Measurements from ENCODE around the gene PAK4. TPM values are rescaled to one million over a fixed set of nuclear protein-coding genes. Genes with fewer than 3 reads are reported as not detected.

PAK4 gene
- total RNA-seq (2022; extraction: Qiagen RNA extraction; ENCODE audit: low read depth): 59.1 to 132 TPM (median 113 TPM) in 5 replicates

DNA sequence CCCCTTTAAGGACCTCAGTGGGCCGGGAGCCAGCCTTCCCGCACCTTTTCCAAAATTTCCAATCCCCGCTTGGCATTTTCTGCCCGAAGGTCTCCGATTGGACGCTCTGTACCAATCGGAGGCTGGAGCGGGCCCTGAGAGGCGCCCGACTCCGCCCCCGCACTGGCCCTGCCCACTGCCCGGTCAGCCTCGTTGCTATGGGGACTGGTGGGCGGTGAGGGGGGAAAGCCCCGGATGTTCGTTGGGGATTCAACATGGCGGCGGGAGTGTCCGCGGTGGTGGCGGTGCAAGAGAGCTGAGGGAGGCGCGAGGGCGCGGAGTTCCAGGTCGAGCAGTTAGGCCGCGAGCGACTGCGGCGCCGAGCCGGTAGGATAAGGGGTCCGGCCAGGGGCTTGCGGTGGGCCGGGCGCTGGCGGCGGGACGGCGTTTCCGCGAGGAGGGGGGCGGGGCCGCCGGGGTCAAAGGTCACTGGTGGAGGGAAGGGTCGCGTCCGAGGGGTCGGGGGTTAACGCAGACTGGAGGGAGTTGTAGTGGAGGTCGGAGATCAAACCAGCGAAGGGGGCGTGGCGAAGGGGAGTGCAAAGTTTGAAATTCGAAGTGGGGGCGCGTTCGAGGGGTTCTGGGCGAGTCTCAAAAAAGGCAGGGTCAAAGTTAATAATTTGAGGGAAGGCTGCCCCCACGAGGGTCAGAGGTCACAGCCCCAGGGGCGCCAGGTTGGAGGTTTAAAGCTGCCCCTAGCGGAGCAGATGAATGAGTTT is at the start of gene PAK4:
Gene PAK4 (plus strand): TSS at position 233 of the 758 bp plus-strand sequence. CDS start 43,768 bp downstream, outside the sequence.

GRCh38 chr19:39083983-39084731 is 41.4 kb upstream of the PAK4 start, which contains the start of gene ACP7:
Gene ACP7, plus strand, starts transcription at chr19:39084368. Its CDS starts 902 bp downstream, at chr19:39085270.

DNA sequence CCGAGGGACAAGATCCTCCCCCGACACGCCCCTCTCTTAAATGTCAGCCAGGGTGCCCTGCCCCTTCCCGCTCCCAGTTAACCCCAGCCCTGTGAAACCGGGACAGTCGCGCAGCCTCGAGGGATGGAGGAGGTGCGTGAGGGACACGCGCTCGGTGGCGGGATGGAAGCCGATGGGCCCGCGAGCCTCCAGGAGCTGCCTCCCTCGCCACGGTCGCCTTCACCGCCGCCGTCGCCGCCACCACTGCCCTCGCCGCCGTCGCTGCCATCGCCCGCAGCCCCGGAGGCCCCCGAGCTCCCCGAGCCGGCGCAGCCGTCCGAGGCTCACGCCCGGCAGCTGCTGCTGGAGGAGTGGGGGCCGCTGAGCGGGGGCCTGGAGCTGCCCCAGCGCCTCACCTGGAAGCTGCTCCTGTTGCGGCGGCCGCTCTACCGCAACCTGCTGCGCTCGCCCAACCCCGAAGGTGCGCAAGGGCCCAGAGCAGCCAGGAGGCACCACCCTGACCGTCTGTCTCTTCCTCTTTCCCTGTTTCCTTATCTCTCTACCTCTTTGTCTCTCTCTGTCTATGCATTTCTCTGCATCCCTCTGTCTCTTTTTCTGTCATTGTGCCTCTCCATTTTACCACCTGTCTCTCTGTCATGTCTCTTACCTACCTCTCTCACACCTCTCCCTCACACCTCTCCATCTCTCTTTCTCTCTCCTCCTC is 71.4 kb downstream of the PAK4 start, which contains the start of gene NCCRP1:
Gene NCCRP1 (plus strand): TSS at position 105 of the 703 bp plus-strand sequence. CDS start 19 bp downstream, at position 124.

GRCh38 chr19:39203372-39204341 is 78.1 kb downstream of the PAK4 start, which contains the start of gene SYCN:
Gene SYCN, minus strand, starts transcription at chr19:39204263. Its CDS starts 9 bp downstream, at chr19:39204254.

Other genes with a start within 250 kb of the PAK4 start
- gene RINL, start 247.5 kb upstream of the PAK4 start, total RNA-seq (2022; extraction: Qiagen RNA extraction; ENCODE audit: low read depth): 2.2 to 4.9 TPM (median 3.0 TPM) in 5 replicates
- gene SIRT2, start 226.2 kb upstream of the PAK4 start, total RNA-seq (2022; extraction: Qiagen RNA extraction; ENCODE audit: low read depth): 26.5 to 39.2 TPM (median 37.4 TPM) in 5 replicates
- gene NFKBIB, start 225.8 kb upstream of the PAK4 start, total RNA-seq (2022; extraction: Qiagen RNA extraction; ENCODE audit: low read depth): 49.2 to 111 TPM (median 99.2 TPM) in 5 replicates
- 0.27 to 1.0 TPM (median 0.95 TPM) in 5 replicates for gene CCER2, start 213.6 kb upstream of the PAK4 start, total RNA-seq (2022; extraction: Qiagen RNA extraction; ENCODE audit: low read depth)
- gene SARS2, start 195.0 kb upstream of the PAK4 start, total RNA-seq (2022; extraction: Qiagen RNA extraction; ENCODE audit: low read depth): 48.7 to 60.6 TPM (median 54.6 TPM) in 5 replicates
- gene MRPS12, start 194.8 kb upstream of the PAK4 start, total RNA-seq (2022; extraction: Qiagen RNA extraction; ENCODE audit: low read depth): 156 to 292 TPM (median 268 TPM) in 5 replicates
- gene FBXO17, start 150.0 kb upstream of the PAK4 start, total RNA-seq (2022; extraction: Qiagen RNA extraction; ENCODE audit: low read depth): 60.0 to 90.4 TPM (median 86.0 TPM) in 5 replicates
- 2.7 to 7.5 TPM (median 4.6 TPM) in 5 replicates for gene FBXO27, start 93.2 kb upstream of the PAK4 start, total RNA-seq (2022; extraction: Qiagen RNA extraction; ENCODE audit: low read depth)
- 0.14 to 0.23 TPM (median 0.15 TPM) in 3 of 5 replicates, not detected in the others for gene ACP7, start 41.4 kb upstream of the PAK4 start, total RNA-seq (2022; extraction: Qiagen RNA extraction; ENCODE audit: low read depth)
- 1.2 to 1.8 TPM (median 1.5 TPM) in 5 replicates for gene NCCRP1, start 71.2 kb downstream of the PAK4 start, total RNA-seq (2022; extraction: Qiagen RNA extraction; ENCODE audit: low read depth)
- gene SYCN, start 78.5 kb downstream of the PAK4 start, total RNA-seq (2022; extraction: Qiagen RNA extraction; ENCODE audit: low read depth): not detected in 5 replicates
- gene IFNL3, start 119.2 kb downstream of the PAK4 start, total RNA-seq (2022; extraction: Qiagen RNA extraction; ENCODE audit: low read depth): not detected in 5 replicates
- gene IFNL4, start 123.1 kb downstream of the PAK4 start, total RNA-seq (2022; extraction: Qiagen RNA extraction; ENCODE audit: low read depth): not detected in 5 replicates
- not detected in 5 replicates for gene IFNL2, start 142.6 kb downstream of the PAK4 start, total RNA-seq (2022; extraction: Qiagen RNA extraction; ENCODE audit: low read depth)
- gene IFNL1, start 170.6 kb downstream of the PAK4 start, total RNA-seq (2022; extraction: Qiagen RNA extraction; ENCODE audit: low read depth): 0.30 TPM in 1 of 5 replicates, not detected in the others
- 5.9 to 13.6 TPM (median 12.4 TPM) in 5 replicates for gene LRFN1, start 195.1 kb downstream of the PAK4 start, total RNA-seq (2022; extraction: Qiagen RNA extraction; ENCODE audit: low read depth)
- gene GMFG, start 210.3 kb downstream of the PAK4 start, total RNA-seq (2022; extraction: Qiagen RNA extraction; ENCODE audit: low read depth): 0.39 to 0.49 TPM in 2 of 5 replicates, not detected in the others
- gene SAMD4B, start 216.6 kb downstream of the PAK4 start, total RNA-seq (2022; extraction: Qiagen RNA extraction; ENCODE audit: low read depth): 90.7 to 196 TPM (median 187 TPM) in 5 replicates